CD8-positive, alpha-beta memory T cell (primary cell): ENCODE results near the gene A2M. TPM values are rescaled to one million over a fixed set of nuclear protein-coding genes. Genes with fewer than 3 reads are reported as not detected.

Source experiments
- CTCF ChIA-PET: fragments of 350-600 bp; sonication (Branson Sonifier 250); formaldehyde crosslinking; loops from one replicate; lab custom pipeline; 2021; ENCODE audit warnings: antibody characterized with exemption; lab: Charles Lee
- POLR2A ChIA-PET: fragments of 350-600 bp; sonication (Branson Sonifier 250); formaldehyde crosslinking; loops from one replicate; lab custom pipeline; 2021; ENCODE audit warnings: antibody characterized with exemption; lab: Charles Lee
- DNase-seq, 5 donors: peaks; one replicate each; pipeline versions ENCODE4 v3.0.0 to v3.0.0-alpha.2; 2020 to 2022; ENCODE audit warnings: mixed read lengths in 1 of 5
- H3K27ac ChIP-seq: one replicate; pipeline ENCODE4 v1.7.0; 2013; ENCODE audit warnings: low read depth, mild to moderate bottlenecking, low read length, moderate library complexity
- H3K27me3 ChIP-seq: 2 replicates; pipeline ENCODE4 v1.7.0; 2013; ENCODE audit warnings: low read length, mild to moderate bottlenecking; ENCODE audit not compliant: insufficient read depth, poor library complexity, severe bottlenecking
- H3K36me3 ChIP-seq: 2 replicates; pipeline ENCODE4 v1.7.0; 2013; ENCODE audit warnings: mild to moderate bottlenecking, low read length, moderate library complexity; ENCODE audit not compliant: insufficient read depth
- H3K4me1 ChIP-seq: 2 replicates; pipeline ENCODE4 v1.7.0; 2013; ENCODE audit warnings: mild to moderate bottlenecking, low read length, moderate library complexity; ENCODE audit not compliant: insufficient read depth
- H3K4me3 ChIP-seq: 2 replicates; pipeline ENCODE4 v1.7.0; 2013; ENCODE audit warnings: mild to moderate bottlenecking, low read length
- H3K9me3 ChIP-seq: 2 replicates; pipeline ENCODE4 v1.7.0; 2013; ENCODE audit warnings: mild to moderate bottlenecking, low read length
- H3K27ac Mint-ChIP-seq, 8 donors: one replicate each; pipeline ENCODE4 v1.8.0; 2020 to 2021; ENCODE audit warnings: mixed read lengths in 8 of 8, mild to moderate bottlenecking in 6 of 8, inconsistent platforms in 3 of 8, moderate library complexity in 3 of 8
- H3K27me3 Mint-ChIP-seq, 2 donors: one replicate each; pipeline ENCODE4 v1.8.0; 2020 to 2021; ENCODE audit warnings: mixed read lengths in 2 of 2, mild to moderate bottlenecking in 1 of 2, moderate library complexity in 1 of 2
- H3K36me3 Mint-ChIP-seq, 3 donors: one replicate each; pipeline ENCODE4 v1.8.0; 2020 to 2021; ENCODE audit warnings: mixed read lengths in 3 of 3, inconsistent platforms in 1 of 3, mild to moderate bottlenecking in 1 of 3
- H3K4me1 Mint-ChIP-seq, 3 donors: one replicate each; pipeline ENCODE4 v1.8.0; 2020 to 2021; ENCODE audit warnings: mixed read lengths in 3 of 3, inconsistent platforms in 1 of 3, mild to moderate bottlenecking in 1 of 3
- H3K4me3 Mint-ChIP-seq, 7 donors: one replicate each; pipeline ENCODE4 v1.8.0; 2020 to 2021; ENCODE audit warnings: mixed read lengths in 7 of 7, mild to moderate bottlenecking in 6 of 7, moderate library complexity in 4 of 7, inconsistent platforms in 2 of 7
- H3K9me3 Mint-ChIP-seq, 5 donors: one replicate each; pipeline ENCODE4 v1.8.0; 2020 to 2022; ENCODE audit warnings: mixed read lengths in 5 of 5, mild to moderate bottlenecking in 3 of 5, moderate library complexity in 2 of 5, inconsistent platforms in 1 of 5
- polyA plus RNA-seq: library from polyadenylated mRNA; unstranded; fragments of 300-500 nt; fragmentation: Illumina TruSeq; gene quantifications from one replicate; pipeline ENCODE4 v1.2.3, GENCODE V29; 2021
- total RNA-seq, 2 experiments: library from RNA; stranded (reverse); gene quantifications; one replicate each; pipeline ENCODE4 v1.2.3, GENCODE V29; 2021

Gene A2M
- total and polyA plus RNA-seq, 3 experiments from 2014 or later = 1.4 to 2.2 (median 1.6) TPM

DNA sequence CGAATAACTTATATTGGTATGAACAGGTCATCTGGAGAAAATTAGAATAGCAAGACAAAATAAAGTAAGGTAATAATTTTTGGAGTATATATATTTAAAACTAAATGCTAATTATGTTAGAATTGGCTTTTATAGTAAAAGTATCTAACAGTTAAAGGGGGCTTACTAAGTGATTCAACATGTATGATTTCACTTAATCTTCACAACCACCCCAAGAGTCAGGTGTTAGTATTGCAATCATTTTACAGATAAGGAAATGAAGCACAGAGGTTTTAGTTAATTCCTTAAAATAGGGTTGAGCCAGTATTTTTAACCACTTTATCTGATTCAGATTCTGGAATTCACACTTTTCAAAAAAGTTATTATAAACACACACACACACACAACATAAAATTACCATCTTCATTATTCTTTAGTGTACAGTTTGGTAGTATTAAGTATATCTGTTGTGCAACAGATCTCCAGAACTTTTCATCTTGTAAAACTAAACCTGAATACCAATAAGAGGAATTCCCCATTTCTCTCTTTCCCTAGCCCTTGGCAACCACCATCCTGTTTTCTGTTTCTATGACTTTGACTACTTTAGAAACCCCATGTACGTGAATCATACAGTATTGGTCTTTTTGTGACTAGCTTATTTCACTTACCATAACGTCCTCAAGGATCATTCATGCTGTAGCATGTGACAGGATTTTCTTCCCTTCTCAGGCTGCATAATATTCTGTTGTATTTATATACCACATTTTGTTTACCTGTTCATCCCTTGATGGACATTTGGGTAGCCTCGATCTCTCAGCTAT, 12.5 kb downstream of the A2M start:
- Mint-ChIP-seq H3K27ac (peak overlapping the region in 3 of 8 donors; percentile 4 to 64 (median 55)), H3K4me1 (peaks cover 9 to 21% (median 16%) of the 10 kb centered on the region in 3 donors), H3K36me3 (peaks cover 4 to 41% (median 12%) of the 10 kb centered on the region in 3 donors), H3K9me3 (no peaks in the 10 kb centered on the region), H3K4me3 (no peak overlapping the region), H3K27me3 (no peaks in the 10 kb centered on the region)
- H3K4me3 ChIP-seq = no peak overlapping the region
- H3K27ac ChIP-seq = no peak overlapping the region
- no peaks in the 10 kb centered on the region for H3K27me3 ChIP-seq
- H3K4me1 ChIP-seq = no peaks in the 10 kb centered on the region
- no peaks in the 10 kb centered on the region for H3K9me3 ChIP-seq
- ChIA-PET CTCF (interaction anchor here (1.3 kb wide), 1 partner anchor 14 kb away, joined by 3 read pairs; no protein-coding TSS in a partner anchor), POLR2A (no interaction called here)
- DNase-seq = no peak
- H3K36me3 ChIP-seq = peaks cover 3% of the 10 kb centered on the region

- no peaks in the 10 kb centered on the region for H3K9me3 Mint-ChIP-seq
- H3K4me1 ChIP-seq = no peaks in the 10 kb centered on the region
- H3K27me3 ChIP-seq = no peaks in the 10 kb centered on the region
- H3K4me3 Mint-ChIP-seq = no peak overlapping the region
- no peaks in the 10 kb centered on the region for H3K9me3 ChIP-seq
- H3K4me3 ChIP-seq = no peak overlapping the region
- no peak overlapping the region for H3K27ac Mint-ChIP-seq
- DNase-seq = no peak
- H3K27ac ChIP-seq = no peak overlapping the region
- peaks cover 4 to 47% (median 8%) of the 10 kb centered on the region in 3 donors for H3K36me3 Mint-ChIP-seq
- peaks cover 3% of the 10 kb centered on the region for H3K36me3 ChIP-seq
- ChIA-PET POLR2A (no interaction called here), CTCF (no interaction called here)
- peaks cover 8 to 25% (median 22%) of the 10 kb centered on the region in 3 donors for H3K4me1 Mint-ChIP-seq
- no peaks in the 10 kb centered on the region for H3K27me3 Mint-ChIP-seq
Observed at GRCh38 chr12:9101018-9101687, 14.6 kb downstream of the A2M start.

- H3K27me3 Mint-ChIP-seq = no peaks in the 10 kb centered on the region
- no peak overlapping the region for H3K27ac Mint-ChIP-seq
- Histone ChIP-seq H3K27ac (no peak overlapping the region), H3K4me3 (no peak overlapping the region), H3K27me3 (no peaks in the 10 kb centered on the region), H3K4me1 (no peaks in the 10 kb centered on the region), H3K36me3 (peaks cover 3% of the 10 kb centered on the region), H3K9me3 (no peaks in the 10 kb centered on the region)
- H3K36me3 Mint-ChIP-seq = peaks cover 4 to 44% (median 8%) of the 10 kb centered on the region in 3 donors
- H3K9me3 Mint-ChIP-seq = no peaks in the 10 kb centered on the region
- ChIA-PET POLR2A (no interaction called here), CTCF (no interaction called here)
- H3K4me1 Mint-ChIP-seq = peaks cover 5 to 24% (median 20%) of the 10 kb centered on the region in 3 donors
- DNase-seq = no peak
- no peak overlapping the region for H3K4me3 Mint-ChIP-seq
Observed at GRCh38 chr12:9099552-9100190, 16.0 kb downstream of the A2M start.

DNA sequence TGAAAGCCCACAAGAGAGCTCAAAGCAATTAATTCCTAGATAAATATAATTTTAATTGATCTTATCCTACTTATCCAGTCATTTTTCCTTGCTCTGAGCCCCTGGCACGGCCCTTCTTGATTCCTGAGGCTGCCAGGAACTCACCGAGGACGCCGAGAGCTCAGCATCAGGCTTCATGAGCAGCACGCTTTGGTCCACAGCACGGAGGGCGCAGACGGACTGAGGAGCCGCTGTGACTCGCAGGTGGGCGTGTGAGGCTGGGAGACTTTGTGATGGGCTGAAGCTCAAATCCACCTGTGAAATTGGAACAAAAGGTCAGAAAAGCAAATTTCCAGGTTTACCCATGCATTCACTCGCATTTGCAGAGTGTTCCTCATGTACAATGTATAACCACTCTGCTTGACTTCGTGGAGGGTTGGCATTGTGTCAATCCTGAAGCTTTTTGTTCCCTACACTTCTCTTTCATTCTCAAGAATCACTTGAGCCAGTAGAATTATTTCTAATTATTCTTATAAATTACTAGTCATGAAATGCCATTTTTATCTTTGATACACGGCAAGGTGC, 17.2 kb downstream of the A2M start:
- Mint-ChIP-seq H3K27me3 (no peaks in the 10 kb centered on the region), H3K9me3 (no peaks in the 10 kb centered on the region), H3K27ac (no peak overlapping the region), H3K4me3 (no peak overlapping the region), H3K4me1 (peaks cover 9 to 24% (median 19%) of the 10 kb centered on the region in 3 donors), H3K36me3 (peaks cover 4 to 41% (median 8%) of the 10 kb centered on the region in 3 donors)
- ChIA-PET CTCF (no interaction called here), POLR2A (no interaction called here)
- Histone ChIP-seq H3K27me3 (no peaks in the 10 kb centered on the region), H3K4me3 (no peak overlapping the region), H3K4me1 (no peaks in the 10 kb centered on the region), H3K27ac (no peak overlapping the region), H3K9me3 (no peaks in the 10 kb centered on the region), H3K36me3 (peaks cover 3% of the 10 kb centered on the region)
- no peak for DNase-seq

- Histone ChIP-seq H3K4me1 (no peaks in the 10 kb centered on the region), H3K9me3 (no peaks in the 10 kb centered on the region), H3K36me3 (peaks cover 3% of the 10 kb centered on the region), H3K27ac (no peak overlapping the region), H3K27me3 (no peaks in the 10 kb centered on the region), H3K4me3 (no peak overlapping the region)
- H3K27me3 Mint-ChIP-seq = no peaks in the 10 kb centered on the region
- ChIA-PET POLR2A (no interaction called here), CTCF (interaction anchor here (1.8 kb wide), 1 partner anchor 12 kb away, joined by 4 read pairs; no protein-coding TSS in a partner anchor)
- no peak overlapping the region for H3K4me3 Mint-ChIP-seq
- H3K36me3 Mint-ChIP-seq = peaks cover 4 to 36% (median 8%) of the 10 kb centered on the region in 3 donors
- peak overlapping the region in 1 of 8 donors; percentile 61 for H3K27ac Mint-ChIP-seq
- peaks cover 9 to 24% (median 18%) of the 10 kb centered on the region in 3 donors for H3K4me1 Mint-ChIP-seq
- no peak for DNase-seq
- H3K9me3 Mint-ChIP-seq = no peaks in the 10 kb centered on the region
Observed at GRCh38 chr12:9098115-9098452, 17.6 kb downstream of the A2M start.

GRCh38 chr12:9096563-9097176, 19.0 kb downstream of the A2M start:
- Histone ChIP-seq H3K9me3 (no peaks in the 10 kb centered on the region), H3K36me3 (peaks cover 3% of the 10 kb centered on the region), H3K27ac (no peak overlapping the region), H3K4me1 (no peaks in the 10 kb centered on the region), H3K27me3 (no peaks in the 10 kb centered on the region), H3K4me3 (no peak overlapping the region)
- no peak for DNase-seq
- H3K27me3 Mint-ChIP-seq = no peaks in the 10 kb centered on the region
- peaks cover 9 to 23% (median 13%) of the 10 kb centered on the region in 3 donors for H3K4me1 Mint-ChIP-seq
- H3K27ac Mint-ChIP-seq = no peak overlapping the region
- H3K9me3 Mint-ChIP-seq = no peaks in the 10 kb centered on the region
- ChIA-PET CTCF (interaction anchor here (1.7 to 1.8 kb wide), 2 partner anchors 13 to 15 kb away, joined by 3 to 4 read pairs; no protein-coding TSS in a partner anchor), POLR2A (interaction anchor here (0.5 kb wide), 1 partner anchor 254 kb away, joined by 3 read pairs; no protein-coding TSS in a partner anchor)
- peaks cover 7 to 33% (median 8%) of the 10 kb centered on the region in 3 donors for H3K36me3 Mint-ChIP-seq
- H3K4me3 Mint-ChIP-seq = no peak overlapping the region

DNA sequence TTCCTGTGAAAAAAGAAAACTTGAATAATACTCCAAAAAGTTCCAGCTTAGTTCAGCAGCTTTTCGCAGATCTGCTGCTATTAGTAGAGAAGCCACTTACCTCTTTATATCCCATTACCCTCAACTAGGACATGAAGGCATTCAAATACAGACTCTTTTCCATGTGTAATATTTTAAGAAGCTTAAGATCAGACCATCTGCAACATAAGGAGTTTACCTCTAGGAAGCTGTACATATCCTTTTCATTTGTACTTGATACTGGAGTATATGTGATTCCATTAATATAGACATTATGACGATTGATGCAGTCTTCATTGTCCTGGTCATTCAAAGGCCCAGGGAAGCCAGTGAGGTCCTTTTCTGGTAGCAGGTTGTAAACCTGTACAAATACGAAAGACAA, 20.4 kb downstream of the A2M start:
- Histone ChIP-seq H3K27ac (no peak overlapping the region), H3K9me3 (no peaks in the 10 kb centered on the region), H3K27me3 (no peaks in the 10 kb centered on the region), H3K4me3 (no peak overlapping the region), H3K36me3 (peaks cover 3% of the 10 kb centered on the region), H3K4me1 (no peaks in the 10 kb centered on the region)
- peaks cover 12 to 21% (median 14%) of the 10 kb centered on the region in 3 donors for H3K4me1 Mint-ChIP-seq
- H3K36me3 Mint-ChIP-seq = peaks cover 4 to 32% (median 9%) of the 10 kb centered on the region in 3 donors
- ChIA-PET POLR2A (no interaction called here), CTCF (no interaction called here)
- no peak overlapping the region for H3K27ac Mint-ChIP-seq
- no peaks in the 10 kb centered on the region for H3K9me3 Mint-ChIP-seq
- no peak for DNase-seq
- no peaks in the 10 kb centered on the region for H3K27me3 Mint-ChIP-seq
- H3K4me3 Mint-ChIP-seq = no peak overlapping the region
